ENCODE measurements around the gene STAG3.
"Not testable (repeated sequence)": the region's sequence is repeated elsewhere in the genome, so short reads cannot be mapped to it uniquely, and the experiment has no call there.

Gene STAG3

DNA sequence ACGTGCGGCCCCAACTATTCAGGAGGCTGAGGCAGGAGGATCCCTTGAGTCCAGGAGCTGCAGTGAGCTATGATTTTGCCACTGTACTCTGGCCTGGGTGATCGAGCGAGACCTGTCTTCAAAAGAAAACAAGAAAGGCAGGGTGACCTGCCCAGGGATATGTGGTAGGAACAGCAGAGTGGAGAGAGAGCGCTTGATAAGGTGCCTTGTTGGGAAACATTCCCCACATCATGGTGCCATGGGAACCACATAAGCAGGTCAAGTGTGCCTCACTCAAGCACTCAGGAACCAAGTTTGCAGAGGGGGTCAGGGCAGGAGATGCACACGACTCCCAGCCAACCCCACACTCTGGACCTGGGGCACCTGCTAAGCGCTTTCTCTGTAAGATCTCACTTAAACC lies 79.3 kb downstream of the STAG3 start:
- no peak for ATAC-seq
- no peak for TF ChIP-seq TCF4 (CRISPR knock-in tag; IDR thresholded peaks at IDR 0.05; ENCODE audit: borderline replicate concordance)
- TF ChIP-seq ISL1 (CRISPR knock-in tag; IDR thresholded peaks at IDR 0.05): no peak
- no peak for TF ChIP-seq PPARA (CRISPR knock-in tag; IDR thresholded peaks at IDR 0.05; ENCODE audit: borderline replicate concordance)
- TF ChIP-seq GLIS3 (CRISPR knock-in tag; IDR thresholded peaks at IDR 0.05): no peak
- TF ChIP-seq ZC3H10 (CRISPR knock-in tag; IDR thresholded peaks at IDR 0.05): no peak
- TF ChIP-seq, protein P1, sequence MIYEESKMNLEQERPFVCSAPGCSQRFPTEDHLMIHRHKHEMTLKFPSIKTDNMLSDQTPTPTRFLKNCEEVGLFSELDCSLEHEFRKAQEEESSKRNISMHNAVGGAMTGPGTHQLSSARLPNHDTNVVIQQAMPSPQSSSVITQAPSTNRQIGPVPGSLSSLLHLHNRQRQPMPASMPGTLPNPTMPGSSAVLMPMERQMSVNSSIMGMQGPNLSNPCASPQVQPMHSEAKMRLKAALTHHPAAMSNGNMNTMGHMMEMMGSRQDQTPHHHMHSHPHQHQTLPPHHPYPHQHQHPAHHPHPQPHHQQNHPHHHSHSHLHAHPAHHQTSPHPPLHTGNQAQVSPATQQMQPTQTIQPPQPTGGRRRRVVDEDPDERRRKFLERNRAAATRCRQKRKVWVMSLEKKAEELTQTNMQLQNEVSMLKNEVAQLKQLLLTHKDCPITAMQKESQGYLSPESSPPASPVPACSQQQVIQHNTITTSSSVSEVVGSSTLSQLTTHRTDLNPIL (CRISPR knock-in tag; IDR thresholded peaks at IDR 0.05; ENCODE audit: low read depth): no peak
- TF ChIP-seq CSDC2 (CRISPR knock-in tag; IDR thresholded peaks at IDR 0.05): no peak
- TF ChIP-seq ZNF565 (CRISPR knock-in tag; conservative IDR thresholded peaks at IDR 0.05; ENCODE audit: low read depth): no peak
- TF ChIP-seq, protein P2, sequence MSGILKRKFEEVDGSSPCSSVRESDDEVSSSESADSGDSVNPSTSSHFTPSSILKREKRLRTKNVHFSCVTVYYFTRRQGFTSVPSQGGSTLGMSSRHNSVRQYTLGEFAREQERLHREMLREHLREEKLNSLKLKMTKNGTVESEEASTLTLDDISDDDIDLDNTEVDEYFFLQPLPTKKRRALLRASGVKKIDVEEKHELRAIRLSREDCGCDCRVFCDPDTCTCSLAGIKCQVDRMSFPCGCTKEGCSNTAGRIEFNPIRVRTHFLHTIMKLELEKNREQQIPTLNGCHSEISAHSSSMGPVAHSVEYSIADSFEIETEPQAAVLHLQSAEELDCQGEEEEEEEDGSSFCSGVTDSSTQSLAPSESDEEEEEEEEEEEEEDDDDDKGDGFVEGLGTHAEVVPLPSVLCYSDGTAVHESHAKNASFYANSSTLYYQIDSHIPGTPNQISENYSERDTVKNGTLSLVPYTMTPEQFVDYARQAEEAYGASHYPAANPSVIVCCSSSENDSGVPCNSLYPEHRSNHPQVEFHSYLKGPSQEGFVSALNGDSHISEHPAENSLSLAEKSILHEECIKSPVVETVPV (CRISPR knock-in tag; IDR thresholded peaks at IDR 0.05): no peak
- no peak for TF ChIP-seq SNAI2 (CRISPR knock-in tag; IDR thresholded peaks at IDR 0.05)
- no peak for TF ChIP-seq OSR1 (CRISPR knock-in tag; IDR thresholded peaks at IDR 0.05)
- TF ChIP-seq ZNF8 (CRISPR knock-in tag; IDR thresholded peaks at IDR 0.05): no peak
- TF ChIP-seq TOX (CRISPR knock-in tag; IDR thresholded peaks at IDR 0.05; ENCODE audit: borderline replicate concordance): no peak
- TF ChIP-seq ZNF70 (CRISPR knock-in tag; IDR thresholded peaks at IDR 0.05): no peak
- TF ChIP-seq BACH2 (CRISPR knock-in tag; IDR thresholded peaks at IDR 0.05; ENCODE audit: borderline replicate concordance): no peak
- TF ChIP-seq ZFP30 (CRISPR knock-in tag; IDR thresholded peaks at IDR 0.05): no peak

DNA sequence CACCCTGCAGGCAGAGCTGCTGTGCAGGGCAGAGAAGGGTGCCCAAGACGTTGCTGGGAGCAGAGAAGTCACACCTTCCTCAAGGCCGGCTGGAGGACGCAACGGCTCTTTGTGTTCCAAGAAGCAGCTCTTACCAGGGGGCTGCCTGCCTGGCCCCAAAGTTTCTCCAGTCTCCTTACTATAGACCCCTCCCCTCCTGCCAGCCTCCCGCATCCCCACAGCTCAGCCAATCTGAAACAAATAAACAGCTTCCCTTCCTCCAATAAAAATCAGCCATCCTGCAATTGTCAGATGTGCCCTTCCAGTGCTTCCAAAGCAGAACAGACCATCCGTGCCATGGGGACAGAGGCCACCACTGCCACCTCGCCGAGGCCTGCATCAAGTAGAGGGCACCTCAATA lies 82.3 kb downstream of the STAG3 start:
- not testable (repeated sequence) for ATAC-seq

DNA sequence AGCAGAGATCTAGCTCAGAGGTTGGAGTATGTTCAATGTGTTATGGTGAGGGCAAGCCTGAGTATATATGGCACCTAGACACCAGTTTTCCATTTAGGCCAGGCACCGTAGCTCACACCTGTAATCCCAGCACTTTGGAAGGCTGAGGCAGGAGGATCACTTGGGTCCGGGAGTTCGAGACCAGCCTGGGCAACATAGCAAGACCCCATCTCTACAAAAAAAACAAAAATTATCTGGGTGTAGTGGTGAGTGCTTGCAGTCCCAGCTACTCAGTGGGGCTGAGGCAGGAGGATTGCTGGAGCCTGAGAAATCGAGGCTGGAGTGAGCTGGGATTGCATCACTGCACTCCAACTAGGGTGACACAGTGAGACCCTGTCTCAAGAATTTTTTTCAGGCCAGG lies 85.2 kb downstream of the STAG3 start:
- not testable (repeated sequence) for ATAC-seq
